GM18517 (cell line): ENCODE measurements around the gene RER1.
"Not testable (repeated sequence)": the region's sequence is repeated elsewhere in the genome, so short reads cannot be mapped to it uniquely, and the experiment has no call there.

Experiments used
- ATAC-seq: cut with Tn5 transposase; IDR thresholded peaks from one replicate; pipeline ENCODE4 v1.9.1; 2021; ENCODE audit warnings: mild to moderate bottlenecking, moderate library complexity; ENCODE audit not compliant: unreplicated experiment

Gene RER1

DNA sequence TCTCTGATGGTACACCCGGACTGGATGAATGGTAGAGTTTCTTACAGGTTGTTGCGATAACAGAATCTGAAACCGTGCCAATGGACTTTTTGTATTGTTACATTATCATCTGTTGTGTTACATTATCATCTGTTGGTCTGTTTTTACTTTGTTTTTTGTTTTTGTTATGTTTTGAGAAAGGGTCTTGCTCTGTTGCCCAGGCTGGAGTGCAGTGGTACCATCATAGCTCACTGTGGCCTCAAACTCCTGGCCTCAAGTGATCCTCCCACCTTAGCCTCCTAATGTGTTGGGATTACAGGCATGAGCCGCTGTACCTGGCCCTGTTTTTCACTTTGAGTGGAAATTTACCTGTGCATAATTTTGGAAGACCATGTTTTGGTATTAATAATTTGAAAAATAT lies 30.9 kb downstream of the RER1 start:
- no peak for ATAC-seq

DNA sequence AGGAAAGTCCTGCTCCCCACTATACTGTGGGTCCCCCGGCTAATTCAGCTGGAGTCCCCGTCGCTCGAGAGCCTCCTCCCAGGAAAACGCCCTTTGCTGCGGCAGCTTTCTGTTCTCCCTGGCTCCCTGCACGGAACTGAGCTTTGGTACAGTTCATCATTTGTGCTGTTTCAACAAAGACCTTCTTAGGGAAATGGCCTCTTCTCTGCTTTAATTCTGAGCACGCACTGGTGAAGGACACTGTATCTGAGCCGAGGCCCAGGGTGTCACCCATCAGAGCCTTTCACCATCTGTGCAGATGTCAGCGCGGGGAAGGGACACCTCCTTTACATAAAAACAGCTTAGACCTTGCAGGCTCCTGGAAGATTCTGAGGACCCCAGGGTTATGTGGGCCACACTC lies 34.3 kb downstream of the RER1 start:
- ATAC-seq: no peak

DNA sequence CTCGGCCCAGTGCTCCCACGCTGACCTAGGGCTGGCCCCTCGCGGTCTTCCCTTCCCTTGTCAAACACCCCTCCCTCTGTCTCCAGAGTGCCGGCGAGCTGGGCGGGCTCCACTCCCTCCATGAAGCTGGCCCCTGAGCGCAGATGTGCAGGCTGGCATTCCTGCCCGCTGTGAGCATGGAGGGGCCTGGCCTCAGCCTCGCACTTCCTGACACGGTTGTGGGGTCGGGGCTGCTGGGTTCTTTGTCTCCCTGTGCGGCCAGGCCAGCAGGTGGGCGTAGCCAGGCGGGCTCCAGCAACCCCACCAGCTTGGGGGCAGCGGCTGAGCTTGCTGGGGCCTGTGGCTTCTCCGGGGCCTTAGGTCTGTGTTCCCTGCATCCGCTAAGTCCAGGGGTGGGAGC lies 34.9 kb downstream of the RER1 start:
- ATAC-seq: no peak

DNA sequence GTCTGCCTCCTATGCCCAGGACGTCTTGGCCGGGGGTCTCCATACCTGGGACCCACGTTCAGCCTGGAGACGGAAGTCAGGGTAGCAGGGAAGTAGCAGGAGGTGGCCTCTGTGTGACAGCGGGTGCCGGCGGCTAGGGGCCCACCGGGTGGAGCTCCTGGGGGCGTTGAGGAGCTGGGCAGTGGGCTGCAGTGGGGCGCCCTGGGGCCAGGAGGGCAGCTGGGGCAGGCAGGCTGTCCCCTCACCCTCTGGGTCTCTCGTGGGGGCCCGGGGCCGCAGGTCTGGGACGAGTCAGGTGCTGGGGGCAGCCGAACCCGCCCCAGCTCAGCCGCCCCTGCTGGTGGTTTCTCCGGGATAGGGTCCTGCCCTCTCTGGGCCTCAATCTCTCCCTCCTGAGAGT lies 35.4 kb downstream of the RER1 start:
- no peak for ATAC-seq

DNA sequence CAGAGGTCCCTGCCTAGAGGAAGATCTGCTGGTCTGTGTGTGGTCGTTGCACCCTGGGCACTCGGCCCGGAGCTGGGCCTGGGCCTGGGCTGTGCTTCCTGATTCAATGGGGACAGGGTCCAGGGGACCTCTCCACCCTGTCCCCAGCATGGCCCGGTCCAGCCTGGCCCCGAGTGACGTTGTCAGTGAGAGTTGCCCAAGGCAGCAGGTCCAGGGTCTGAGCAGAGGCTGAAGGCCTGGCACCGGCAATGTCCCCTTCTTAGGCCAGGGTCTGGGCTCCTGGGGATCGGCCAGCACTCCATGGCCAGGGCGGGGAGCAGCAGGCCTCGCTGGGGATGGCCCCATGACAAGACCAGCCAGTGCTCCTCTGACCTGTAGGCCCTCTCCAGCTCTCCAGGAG lies 36.3 kb downstream of the RER1 start:
- ATAC-seq: no peak

DNA sequence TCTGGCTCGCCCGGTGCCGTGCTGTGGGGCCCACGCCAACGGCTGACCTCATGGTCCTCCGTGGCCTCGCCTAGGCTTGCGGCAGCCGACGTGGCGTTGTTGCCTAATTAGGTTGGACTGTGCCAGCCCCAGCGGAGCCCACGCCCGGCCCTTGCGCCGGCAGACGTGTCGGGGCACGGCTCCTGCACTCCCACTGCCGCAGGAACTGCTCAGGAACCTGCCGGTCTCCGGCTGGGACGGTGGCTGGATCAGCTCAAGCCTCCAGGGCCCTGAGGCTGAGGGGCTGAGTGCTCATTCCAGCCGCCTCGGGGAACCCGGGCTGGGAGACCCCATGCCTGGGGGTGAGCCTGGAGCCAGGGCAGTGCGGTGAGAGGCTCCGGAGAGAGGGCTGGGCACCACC lies 36.8 kb downstream of the RER1 start:
- ATAC-seq: no peak

DNA sequence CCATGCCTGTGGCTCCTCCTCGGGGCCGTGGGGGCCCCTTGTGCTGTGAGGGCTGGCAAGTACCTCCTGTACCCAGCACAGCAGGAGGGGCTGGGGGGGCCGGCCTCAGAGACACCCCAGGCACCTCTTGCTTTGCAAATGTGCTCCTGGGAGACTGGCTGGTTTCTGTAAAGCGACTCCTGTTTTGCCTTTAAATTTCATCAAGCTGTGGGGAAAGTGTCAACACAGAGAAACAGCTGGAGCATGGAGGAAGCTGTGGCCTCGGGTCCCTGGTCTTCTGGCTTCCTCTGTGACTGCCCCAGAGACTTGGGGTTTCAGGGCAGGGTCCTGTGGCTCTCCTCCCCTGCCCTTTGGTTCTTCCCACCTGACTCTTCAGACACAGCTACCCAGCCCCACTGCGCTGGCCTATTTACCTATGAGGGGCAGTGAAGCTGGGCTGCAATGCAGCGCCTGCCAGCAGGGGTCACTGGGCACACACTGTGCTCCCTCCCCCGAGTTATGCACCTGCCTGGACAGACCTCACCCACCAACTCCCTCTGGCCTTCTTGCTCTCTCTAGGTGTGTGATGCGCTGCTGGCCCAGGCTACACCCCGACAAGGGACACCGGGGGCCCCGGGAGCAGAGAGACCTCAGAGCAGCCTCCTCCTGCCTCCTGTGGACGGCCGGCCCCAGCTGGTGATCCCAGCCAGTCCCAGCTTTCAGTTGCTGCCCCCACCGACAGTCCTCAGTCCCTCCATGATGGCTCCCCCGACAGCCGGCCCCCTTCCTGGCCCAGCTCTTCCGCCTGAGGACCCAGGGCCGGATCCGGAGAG lies 38.3 kb downstream of the RER1 start:
- no peak for ATAC-seq

DNA sequence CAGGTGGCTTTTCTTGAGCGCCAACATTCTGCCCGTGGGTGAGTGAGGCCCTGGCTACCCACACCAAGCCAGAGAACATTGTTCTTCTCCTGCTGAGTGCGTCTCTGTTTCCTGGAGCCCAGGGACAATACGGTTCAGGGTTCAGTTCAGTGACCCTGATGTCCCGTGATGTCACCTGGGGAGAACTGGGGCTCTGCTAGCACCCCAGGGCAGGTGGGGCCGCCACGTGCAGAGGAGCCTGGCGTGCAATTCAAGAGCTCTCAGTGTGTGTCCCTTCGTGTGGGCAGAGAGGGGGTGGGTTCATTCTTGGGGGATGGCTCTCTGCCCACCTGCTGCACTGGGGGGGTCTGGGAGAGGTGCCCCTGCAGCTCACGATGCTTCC lies 38.9 kb downstream of the RER1 start:
- ATAC-seq: no peak

DNA sequence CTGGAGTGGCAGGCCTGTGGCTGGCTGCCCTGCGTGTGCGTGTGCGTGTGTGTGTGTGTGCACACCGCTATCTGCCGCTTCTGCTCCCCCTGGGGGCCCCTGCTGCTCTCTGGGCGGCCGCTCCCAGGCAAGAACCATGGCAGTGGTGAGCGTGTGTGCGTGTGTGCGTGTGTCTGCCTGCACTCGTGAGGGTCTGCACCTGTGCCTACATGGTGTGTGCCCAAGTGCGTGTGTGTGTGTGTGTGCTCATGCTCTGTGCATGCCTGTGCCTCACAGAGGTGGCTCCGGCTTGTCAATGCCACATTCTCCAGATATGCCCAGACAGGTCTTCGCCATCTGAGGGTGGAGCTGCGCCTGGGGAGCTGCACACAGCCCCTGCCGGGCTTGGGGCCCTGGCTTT lies 39.5 kb downstream of the RER1 start:
- no peak for ATAC-seq

DNA sequence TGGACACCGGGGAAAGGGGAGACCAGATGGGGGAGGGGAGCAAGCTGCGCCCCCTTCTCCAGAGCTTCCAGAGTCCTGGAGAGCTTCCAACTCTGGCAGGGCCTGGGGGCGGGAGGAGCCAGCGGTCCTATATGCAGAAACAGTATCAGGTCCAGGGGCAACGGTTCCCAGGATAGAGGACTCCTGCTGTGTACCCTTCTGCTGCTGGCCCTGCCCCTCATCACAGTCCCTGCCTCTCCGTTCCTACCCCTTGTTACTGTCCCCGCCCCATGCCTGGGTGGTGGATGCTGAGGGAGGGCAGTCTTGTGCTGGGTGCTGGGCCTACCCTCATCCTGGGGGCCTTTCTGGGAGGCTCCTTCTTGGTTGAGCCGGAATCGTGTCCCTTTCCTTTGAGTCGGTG lies 39.9 kb downstream of the RER1 start:
- no peak for ATAC-seq

DNA sequence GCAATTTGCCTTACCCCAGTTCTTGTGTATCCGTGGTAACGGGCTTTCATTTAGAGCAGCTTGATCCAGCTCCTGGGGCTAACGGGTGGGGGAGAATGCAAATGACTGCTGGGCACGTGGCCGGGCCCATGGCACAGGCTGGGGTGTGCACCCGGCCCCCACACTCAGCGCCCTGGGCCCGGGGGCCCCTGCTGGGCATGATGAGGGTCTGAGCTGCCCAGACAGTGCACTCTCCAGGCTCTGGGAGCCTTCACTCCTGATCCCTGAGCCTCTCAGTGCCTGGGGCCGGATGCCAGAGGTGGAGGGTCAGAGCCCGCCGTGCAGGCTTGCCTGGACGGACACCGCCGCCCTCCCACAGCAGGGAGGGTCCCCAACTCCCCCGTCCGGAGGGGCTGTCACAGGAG lies 40.8 kb downstream of the RER1 start:
- ATAC-seq: no peak

DNA sequence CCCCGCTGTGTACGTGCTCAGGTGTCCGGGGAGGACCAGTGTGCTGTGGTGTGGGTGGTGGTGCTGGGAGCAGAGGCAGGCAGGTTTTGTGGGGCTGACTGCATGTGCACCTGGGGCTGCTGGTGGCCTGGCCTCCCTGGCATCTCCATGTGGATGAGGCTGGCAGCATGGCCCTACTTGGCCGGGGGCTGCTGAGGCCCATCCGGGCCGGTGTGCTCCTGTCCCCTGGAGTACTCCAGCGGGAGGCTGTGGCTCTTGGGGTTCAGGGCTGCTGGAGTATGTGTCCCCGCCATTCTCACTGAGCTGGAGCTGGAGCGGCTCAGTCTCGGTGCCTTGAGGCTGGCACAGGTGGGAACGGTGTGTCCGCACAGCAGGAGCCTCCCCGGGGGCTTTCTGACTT lies 41.6 kb downstream of the RER1 start:
- no peak for ATAC-seq

DNA sequence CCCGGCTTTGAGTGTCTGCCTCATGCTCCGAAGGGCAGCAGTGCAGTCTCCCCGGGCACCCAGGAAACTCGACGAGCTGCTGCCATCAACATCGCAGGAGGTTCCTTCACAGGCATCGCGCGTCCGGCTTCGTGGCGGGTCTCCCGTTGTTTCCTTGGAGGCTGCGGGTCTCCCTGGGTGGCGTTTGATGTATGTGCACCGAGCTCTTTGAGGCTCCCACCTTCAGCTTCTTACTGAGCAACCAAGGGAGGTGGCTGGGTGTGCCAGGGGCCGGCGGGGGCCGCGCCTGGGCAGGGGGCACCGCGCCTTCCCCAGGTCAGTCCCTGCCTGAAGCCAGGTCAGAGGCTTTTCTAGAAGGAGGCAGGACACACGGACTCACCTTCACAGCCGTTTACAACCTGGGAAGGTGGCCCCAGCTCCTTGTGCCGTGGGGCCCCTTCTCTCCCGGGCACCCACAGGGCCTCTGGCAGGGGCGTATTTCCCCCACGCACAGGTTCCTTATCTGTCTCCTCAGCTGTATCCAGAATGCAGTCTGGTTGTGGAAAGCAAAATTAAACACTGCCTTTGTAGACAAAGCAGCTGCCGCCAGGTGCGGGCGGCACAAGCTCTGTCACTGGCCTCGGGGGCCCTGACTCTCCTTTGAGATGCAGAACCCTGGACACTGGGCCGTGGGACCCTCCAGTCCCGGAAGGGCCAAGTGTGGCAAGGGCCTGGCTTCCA lies 42.5 kb downstream of the RER1 start:
- no peak for ATAC-seq

DNA sequence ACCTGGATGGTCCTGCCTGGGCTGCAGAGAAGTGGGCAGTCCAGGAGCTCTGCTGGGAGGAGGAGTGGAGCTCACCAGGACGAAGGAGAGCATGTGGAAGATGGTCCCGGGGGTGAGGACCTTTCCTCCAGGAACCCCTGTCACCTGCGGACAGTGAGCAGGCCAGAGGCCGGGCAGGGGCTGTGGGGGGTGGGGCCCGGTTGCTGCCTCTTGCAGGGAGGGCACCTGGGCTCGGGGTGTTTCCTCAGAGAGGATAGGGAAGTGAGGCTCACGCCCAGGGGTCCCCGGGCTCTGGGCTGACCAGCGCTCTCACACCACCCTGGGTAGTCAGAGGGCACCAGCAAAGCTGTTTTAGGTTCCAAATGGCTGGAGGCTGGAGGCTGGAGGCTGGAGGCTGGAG lies 43.5 kb downstream of the RER1 start:
- no peak for ATAC-seq

DNA sequence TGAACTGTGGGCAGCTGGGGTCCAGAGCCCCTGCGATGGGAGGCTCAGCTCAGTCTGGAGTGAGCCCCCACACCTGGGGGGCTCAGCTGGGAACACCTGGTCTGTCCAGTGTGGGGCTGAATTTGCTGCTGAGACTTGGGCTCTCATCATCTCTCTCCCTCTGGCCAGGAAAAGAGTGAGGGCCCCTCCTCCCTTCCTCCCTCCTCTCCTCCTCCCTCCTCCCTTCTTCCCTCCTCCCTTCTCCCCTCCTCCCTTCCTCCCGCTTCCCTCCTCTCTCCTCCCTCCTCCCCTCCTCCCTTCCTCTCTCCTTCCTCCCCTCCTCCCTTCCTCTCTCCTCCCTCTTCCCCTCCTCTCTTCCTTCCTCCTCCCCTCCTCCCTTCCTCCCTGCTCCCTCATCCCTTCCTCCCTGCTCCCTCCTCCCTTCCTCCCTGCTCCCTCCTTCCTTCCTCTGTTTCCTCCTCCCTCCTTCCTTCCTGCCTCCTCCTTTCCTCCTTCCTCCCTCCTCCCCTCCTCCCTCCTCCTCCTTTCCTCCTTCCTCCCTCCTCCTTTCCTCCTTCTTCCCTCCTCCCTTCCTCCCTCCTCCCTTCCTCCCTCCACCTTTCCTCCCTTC lies 44.2 kb downstream of the RER1 start:
- no peak for ATAC-seq

DNA sequence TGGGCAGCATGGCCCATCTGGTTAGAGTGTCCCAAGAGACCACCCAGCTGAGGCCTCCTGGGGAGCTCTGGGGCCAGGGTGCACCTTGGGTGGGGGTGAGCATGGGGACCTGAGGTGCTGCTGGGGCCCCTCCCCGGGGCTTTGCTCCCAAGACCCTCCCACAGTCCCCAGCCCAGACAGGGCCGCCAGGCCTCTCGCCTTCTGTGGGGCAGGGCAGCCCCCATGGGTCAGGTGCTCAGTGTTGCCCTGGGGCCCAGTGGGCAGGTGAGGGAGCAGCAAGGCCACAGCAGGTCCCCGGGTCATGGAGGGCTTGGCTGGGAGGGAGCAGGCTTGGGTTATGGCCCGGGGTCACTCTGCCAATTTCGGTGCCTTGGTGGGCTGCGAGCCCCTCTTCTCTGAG lies 45.2 kb downstream of the RER1 start:
- ATAC-seq: no peak

DNA sequence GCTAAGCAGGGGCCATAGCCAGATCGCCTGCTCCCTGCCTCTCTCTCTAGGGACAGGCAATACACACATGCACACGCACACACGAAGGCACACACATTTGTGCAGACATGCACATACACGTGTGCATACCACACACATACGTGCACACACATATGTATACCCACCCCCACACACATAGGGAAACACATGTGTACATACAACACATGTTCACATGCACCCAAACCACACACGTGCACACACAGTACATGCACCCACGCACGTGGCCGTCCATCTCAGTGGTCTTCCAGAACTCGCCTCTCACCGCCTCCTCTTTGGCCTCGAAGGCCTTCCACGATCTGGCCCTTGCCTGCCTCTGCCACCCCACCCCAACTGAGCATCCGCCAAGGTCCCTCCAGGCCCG lies 46.0 kb downstream of the RER1 start:
- ATAC-seq: no peak

DNA sequence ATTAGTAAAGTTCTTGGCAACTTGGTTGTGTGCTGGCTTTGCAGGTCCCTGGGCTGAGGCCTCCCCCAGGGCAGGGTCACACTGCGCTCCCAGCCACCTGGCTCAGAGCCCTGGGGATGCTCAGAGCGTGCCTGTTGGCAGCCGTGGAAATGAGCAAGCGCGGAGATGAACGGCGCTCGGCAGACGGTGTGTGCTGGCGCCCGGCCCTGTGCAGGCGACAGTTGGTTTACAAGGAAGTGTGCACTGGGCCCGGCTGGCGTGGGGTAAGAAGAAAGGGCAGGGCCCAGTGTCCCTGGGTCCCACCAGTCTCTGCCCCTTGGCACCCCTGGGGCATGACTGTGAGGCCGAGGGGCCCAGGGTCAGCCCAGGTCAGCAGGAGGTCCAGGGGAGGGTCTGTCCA lies 46.4 kb downstream of the RER1 start:
- ATAC-seq: no peak

DNA sequence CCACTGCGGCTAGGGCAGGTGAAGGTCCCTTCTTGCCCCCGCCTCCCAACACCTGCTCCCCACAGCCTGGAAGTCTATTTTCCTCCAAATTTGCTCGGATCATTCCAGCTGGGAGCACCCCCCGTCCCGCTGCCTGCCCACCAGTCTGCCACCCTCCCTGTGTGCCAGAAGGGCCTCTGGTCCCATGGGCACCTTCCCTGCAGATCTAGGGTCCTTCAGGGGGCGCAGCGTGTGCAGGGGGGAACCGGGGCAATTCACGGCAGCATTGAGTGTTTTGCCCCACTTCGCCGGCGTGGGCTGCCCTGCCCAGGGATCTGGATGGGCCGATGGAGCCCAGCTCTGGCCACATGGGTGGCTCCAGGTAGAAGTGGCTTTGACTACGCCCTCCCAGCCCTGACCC lies 47.0 kb downstream of the RER1 start:
- no peak for ATAC-seq

DNA sequence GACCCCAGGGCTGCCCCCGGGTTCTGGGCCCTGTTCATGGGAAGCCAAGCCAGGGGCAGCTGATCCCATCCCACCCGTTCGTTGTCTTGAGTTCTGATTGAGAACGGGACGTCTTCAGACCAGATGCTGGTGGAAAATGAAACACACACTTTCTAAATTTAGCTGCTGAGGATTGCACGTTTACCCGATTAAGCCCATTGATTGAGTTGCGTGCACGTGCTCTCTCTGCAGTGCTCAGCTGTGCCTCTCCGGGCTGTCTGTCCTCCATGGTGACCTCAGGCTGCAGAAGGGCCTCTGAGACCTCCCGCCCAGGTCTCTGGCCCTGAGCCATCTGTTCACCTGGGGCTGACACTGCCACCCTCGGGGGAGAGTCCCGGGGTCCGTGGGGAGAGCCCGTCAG lies 47.7 kb downstream of the RER1 start:
- no peak for ATAC-seq

DNA sequence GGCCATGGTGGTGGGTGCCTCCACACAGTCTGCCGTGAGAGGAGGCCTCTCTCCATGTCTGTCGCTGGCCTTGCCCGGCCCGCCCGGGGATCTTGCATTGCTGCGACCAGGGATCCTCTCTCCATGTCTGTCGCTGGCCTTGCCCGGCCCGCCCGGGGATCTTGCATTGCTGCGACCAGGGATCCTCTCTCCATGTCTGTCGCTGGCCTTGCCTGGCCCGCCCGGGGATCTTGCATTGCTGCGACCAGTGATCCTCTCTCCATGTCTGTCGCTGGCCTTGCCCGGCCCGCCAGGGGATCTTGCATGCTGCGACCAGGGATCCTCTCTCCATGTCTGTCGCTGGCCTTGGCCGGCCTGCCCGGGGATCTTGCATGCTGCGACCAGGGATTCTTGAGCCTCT lies 48.7 kb downstream of the RER1 start:
- ATAC-seq: not testable (repeated sequence)

DNA sequence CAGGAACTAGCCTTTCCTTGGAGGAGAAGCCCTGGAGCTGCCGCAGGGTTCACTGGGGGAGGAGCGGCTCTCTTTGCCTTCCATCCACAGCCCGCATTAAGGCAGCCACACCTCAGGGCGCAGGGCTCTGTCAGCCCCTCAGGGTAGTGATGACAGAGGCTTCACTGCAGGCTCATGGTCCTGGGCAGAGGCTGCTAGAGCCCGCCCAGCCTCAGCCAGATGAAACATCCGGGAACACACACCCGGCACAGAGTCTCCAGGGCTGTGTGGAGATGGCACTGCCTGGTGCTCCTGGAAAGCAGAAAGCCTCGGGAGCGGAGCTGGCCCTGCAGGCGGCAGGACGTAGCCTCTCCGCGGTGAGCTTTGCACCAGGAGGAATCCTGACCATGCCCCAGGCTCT lies 50.1 kb downstream of the RER1 start:
- ATAC-seq: no peak
